Raji (cell line): ENCODE results near the gene CFAP99.

Experiments
- POLR2A ChIP-seq: IDR thresholded peaks from 2 replicates; pipeline ENCODE4 v1.6.1; 2011; ENCODE audit warnings: low read depth, low read length, control low read depth; ENCODE audit not compliant: insufficient read depth

Gene CFAP99

DNA sequence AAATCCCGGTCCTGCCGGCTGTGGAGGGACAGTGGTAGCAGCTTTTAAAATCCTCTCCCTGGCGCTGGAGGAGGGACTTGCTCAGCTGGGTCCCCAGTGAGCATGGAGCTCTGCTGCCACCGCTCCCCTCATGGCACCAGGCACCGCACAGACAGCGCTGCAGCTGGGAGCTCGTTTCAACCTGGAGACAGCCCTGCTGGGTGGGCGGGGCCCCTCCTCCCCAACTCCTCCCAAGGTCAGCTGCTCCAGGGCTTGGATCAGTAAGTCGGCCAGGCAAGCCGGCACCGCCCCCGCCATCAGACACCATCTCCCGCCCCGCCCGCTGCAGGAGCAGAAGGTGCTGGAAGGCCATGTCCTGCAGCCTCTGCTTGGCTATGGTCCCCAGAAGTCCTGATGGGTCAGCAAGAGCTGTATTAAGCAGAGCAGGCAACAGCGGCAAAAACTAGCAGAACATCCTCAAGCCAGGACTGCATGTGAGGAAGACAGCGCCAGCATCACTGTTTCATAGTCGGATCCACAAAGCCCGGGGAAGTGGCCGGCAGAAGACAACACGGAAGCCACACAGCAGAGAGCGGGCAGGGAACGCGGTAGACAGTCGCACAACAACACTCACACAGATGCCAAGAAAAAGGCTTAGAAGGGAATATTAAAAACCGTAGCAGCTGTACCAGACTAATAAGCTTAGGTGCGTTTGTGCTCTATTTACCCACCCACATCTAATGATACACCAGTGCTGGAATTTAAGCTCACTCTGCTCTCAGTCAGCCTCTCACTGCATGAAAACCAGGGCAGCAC lies 16.5 kb upstream of the CFAP99 start:
- no peak for TF ChIP-seq POLR2A

- no peak for TF ChIP-seq POLR2A
These were observed 15.8 kb upstream of the CFAP99 start for GRCh38 chr4:2402941-2403340.

DNA sequence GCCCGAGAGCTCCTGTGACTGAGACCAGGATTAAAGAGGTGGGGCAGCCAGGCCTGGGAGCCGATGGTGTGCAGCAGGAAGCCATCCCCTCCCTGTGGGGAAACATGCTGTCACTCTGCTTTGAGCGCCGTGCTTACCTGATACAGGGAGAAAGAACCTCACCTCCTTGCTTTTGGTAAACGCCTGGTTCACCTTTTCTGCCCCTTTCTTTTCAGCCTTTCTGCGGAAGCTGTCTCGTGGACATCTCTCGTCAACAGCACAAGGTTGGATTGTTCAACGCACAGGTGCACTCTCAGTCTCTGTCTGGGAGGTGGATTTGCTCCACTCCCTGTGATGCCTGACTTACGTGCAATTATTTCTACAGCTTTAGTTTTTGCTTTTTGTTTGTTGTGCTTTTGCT lies 12.3 kb upstream of the CFAP99 start:
- no peak for TF ChIP-seq POLR2A

DNA sequence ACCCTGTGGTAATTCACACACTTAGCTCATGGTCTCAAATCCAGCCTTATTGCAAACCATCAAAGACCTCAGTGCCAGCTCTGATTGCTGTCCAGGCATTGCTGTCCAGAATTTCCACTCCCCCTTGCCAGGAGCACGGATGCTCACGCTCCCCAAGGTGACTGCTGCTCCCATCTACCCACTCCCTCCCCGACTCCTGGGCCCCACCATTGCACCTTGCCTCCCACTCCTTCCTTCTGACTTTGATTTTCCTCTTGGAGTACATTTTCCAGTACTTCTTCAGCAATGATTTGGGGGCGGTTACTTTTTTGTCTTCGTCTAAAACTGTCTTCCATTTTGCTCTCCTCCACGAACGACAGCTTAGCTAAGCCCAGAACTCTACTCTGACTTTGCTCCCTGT lies 11.8 kb upstream of the CFAP99 start:
- TF ChIP-seq POLR2A = no peak

GRCh38 chr4:2407991-2408342 lies 10.8 kb upstream of the CFAP99 start:
- no peak for TF ChIP-seq POLR2A

DNA sequence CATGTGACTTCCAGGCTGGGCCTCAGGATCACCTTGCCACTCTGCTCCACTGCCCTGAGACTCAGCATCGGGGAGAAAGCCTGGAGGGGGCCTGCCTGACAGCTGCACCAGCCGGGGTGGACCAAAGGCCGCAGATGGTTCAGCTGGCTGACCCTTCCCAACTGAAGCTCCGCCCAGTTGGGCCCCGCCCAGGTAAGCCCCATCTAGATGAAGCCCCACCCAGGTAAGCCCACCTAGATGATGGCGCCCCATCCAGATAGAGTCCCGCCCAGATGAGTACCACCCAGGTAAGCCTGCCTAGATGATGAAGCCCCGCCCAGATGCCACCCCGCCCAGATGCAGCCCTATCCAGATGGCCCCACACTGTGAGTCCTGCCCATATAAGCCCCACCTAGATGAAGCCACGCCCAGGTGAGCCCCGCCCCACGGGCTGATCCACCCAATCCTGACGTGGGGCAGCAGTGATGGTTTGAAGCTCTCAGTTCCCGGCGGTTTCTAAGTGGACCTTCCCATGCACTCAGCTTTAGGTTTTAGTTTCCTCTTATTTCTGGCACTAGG lies 10.3 kb upstream of the CFAP99 start:
- TF ChIP-seq POLR2A = no peak

GRCh38 chr4:2408976-2409375 lies 9.8 kb upstream of the CFAP99 start:
- TF ChIP-seq POLR2A = no peak

DNA sequence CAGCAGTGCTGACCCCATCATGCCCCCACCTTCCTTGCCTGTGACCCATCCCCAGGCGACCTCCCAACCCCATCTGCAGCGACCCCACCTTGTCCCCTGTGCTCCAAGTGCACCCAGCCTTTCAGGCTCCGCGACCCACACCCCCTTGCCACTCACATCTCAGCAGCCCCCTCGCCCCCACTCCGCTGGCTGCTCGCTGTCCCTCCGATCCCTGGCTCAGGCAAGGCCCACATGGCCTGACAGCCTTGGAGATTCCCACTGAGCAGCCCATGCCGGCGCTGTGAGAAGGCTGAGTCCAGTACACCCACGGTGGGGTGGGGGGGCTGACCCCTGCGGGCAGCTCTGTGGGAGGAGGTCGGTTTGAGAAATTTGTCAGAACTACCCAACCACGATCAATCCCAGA lies 9.4 kb upstream of the CFAP99 start:
- TF ChIP-seq POLR2A = no peak

DNA sequence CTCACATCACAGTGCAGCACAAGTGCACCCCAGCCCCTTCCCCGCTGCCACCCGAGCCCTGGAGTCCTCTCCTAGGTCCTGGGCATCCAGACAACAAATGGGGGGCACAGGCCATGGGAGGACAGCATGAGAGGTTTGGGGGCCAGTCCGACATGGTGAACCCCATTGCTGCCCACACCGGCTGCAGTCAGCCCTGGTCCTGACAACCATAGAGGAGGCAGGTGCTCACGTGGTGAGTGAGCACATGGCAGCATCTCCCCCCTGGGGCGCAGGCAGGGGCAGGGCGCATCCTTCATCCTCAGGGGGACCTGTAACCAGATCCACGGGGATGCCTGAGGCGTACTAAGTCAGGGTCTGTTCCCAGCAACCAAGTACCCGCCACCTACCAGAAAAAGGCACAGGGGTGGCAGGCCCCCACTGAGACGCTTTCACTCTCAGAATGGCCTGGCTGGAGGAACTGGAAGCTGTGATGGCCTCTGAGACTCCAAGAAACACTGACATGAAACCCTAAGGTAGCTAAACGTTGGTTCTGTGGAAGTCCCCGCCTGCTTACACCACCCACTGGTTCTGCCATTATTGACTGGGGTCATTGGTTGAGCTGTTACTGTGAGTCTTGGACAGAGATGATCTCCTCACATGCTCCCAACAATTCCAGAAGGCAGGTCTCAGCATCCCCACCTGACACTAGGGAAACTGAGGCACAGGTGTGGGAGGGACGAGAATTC lies 6.8 kb upstream of the CFAP99 start:
- no peak for TF ChIP-seq POLR2A

- no peak for TF ChIP-seq POLR2A
These were observed 6.2 kb upstream of the CFAP99 start for GRCh38 chr4:2412534-2412884.

GRCh38 chr4:2412885-2413716 lies 5.7 kb upstream of the CFAP99 start:
- no peak for TF ChIP-seq POLR2A

- TF ChIP-seq POLR2A = no peak
These were observed 4.7 kb upstream of the CFAP99 start for GRCh38 chr4:2413821-2414610.

DNA sequence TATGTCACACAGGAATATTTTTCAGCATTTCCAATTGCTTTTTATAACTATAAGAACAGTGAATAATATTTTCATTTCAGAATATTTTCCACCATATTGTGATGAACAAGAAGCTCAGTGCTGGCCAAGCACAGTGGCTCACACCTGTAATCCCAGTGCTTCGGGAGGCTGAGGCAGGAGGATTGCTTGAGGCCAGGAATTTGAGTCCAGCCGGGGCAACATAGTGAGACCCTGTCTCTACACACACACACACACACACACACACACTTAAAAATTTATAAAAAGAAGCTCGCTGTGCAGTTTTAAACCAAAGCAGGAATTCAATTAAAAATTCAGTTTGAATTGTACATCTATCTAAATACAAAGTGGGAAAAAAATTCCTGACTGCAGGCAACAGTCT lies 3.5 kb upstream of the CFAP99 start:
- TF ChIP-seq POLR2A = no peak

DNA sequence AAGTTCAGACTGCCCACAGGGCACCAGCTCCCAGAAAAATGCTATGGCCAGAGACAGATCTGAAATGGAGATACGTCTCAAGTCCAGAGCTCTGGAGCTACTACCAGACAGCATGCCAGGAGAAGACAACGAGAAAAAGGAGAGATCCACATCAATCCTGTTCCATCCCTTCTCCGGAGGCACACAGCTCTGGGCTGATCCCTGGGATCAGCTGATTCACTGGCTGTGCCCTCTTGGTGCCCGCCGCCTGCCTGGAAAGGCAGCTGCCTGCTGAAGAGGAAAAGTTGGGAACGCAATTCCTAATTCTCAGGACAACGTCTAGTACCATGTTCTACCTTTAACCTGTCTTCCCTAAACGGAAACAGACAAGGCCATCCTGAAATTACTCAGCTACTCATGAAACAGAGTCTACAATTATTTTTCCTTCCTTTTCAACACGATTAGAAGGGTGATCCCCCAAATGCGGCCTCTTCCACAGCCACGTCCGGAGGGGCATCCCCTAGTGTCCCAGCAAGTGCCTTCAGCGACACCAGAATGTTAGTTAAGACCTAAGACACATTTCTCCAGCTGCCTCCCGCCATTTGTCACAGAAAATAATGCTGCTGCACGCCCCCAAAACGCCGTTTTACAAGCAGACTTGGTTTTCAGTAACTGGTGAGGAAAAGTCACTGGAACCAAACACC lies 2.7 kb upstream of the CFAP99 start:
- no peak for TF ChIP-seq POLR2A

GRCh38 chr4:2416564-2417225 lies 2.1 kb upstream of the CFAP99 start:
- TF ChIP-seq POLR2A = no peak
